ENCODE measurements around the gene THAP3. TPM values are rescaled to one million over a fixed set of nuclear protein-coding genes. Genes with fewer than 3 reads are reported as not detected.
"Not testable (repeated sequence)": the region's sequence is repeated elsewhere in the genome, so short reads cannot be mapped to it uniquely, and the experiment has no call there.

THAP3 gene
- total and polyA plus RNA-seq, 5 donors from 2014 or later = 14.3 to 32.9 (median 23.5) TPM

GRCh38 chr1:6631058-6631457 is 6.4 kb downstream of the THAP3 start:
- H3K4me1 ChIP-seq (ENCODE audit: control insufficient read depth, insufficient read depth, low read length, poor library complexity, severe bottlenecking) = peaks cover 8% of the 10 kb centered on the region
- H3K27ac Mint-ChIP-seq = no peak overlapping the region
- H3K27me3 Mint-ChIP-seq = no peaks in the 10 kb centered on the region
- no peak overlapping the region for H3K4me3 Mint-ChIP-seq
- DNase-seq (no peak), ATAC-seq (ENCODE audit: low read depth in 2 of 2) (no peak)
- no peak overlapping the region for H3K27ac ChIP-seq (ENCODE audit: insufficient read depth, low read length, poor library complexity, severe bottlenecking)
- H3K4me1 Mint-ChIP-seq = peaks cover 6 to 28% (median 18%) of the 10 kb centered on the region in 4 donors
- no peak overlapping the region for H3K4me3 ChIP-seq (ENCODE audit: low read depth, low read length)
- no peaks in the 10 kb centered on the region for H3K9me3 Mint-ChIP-seq
- H3K36me3 ChIP-seq (ENCODE audit: control insufficient read depth, insufficient read depth, low read length) = peaks cover 39% of the 10 kb centered on the region
- peaks cover 25% of the 10 kb centered on the region for H3K36me3 Mint-ChIP-seq
- H3K9me3 ChIP-seq (ENCODE audit: control insufficient read depth in 2 of 2, low read length in 2 of 2) = no peaks in the 10 kb centered on the region
- no peaks in the 10 kb centered on the region for H3K27me3 ChIP-seq (ENCODE audit: control insufficient read depth, insufficient read depth, low read length)

- Mint-ChIP-seq H3K27ac (no peak overlapping the region), H3K4me3 (no peak overlapping the region), H3K9me3 (no peaks in the 10 kb centered on the region), H3K4me1 (peaks cover under 1 to 12% (median 6%) of the 10 kb centered on the region in 4 donors), H3K36me3 (peaks cover 29% of the 10 kb centered on the region), H3K27me3 (no peaks in the 10 kb centered on the region)
- H3K9me3 ChIP-seq (ENCODE audit: control insufficient read depth in 2 of 2, low read length in 2 of 2) = no peaks in the 10 kb centered on the region
- no peak for ATAC-seq (ENCODE audit: low read depth in 2 of 2)
- DNase-seq = no peak
- H3K27me3 ChIP-seq (ENCODE audit: control insufficient read depth, insufficient read depth, low read length) = no peaks in the 10 kb centered on the region
- peaks cover 3% of the 10 kb centered on the region for H3K4me1 ChIP-seq (ENCODE audit: control insufficient read depth, insufficient read depth, low read length, poor library complexity, severe bottlenecking)
- peaks cover 51% of the 10 kb centered on the region for H3K36me3 ChIP-seq (ENCODE audit: control insufficient read depth, insufficient read depth, low read length)
- H3K4me3 ChIP-seq (ENCODE audit: low read depth, low read length) = no peak overlapping the region
- H3K27ac ChIP-seq (ENCODE audit: insufficient read depth, low read length, poor library complexity, severe bottlenecking) = no peak overlapping the region
Measured at GRCh38 chr1:6632588-6633514, 8.2 kb downstream of the THAP3 start.

GRCh38 chr1:6634371-6635052 is 9.8 kb downstream of the THAP3 start:
- H3K27ac Mint-ChIP-seq = peak overlapping the region in 1 of 3 donors; percentile 67
- no peaks in the 10 kb centered on the region for H3K9me3 ChIP-seq (ENCODE audit: control insufficient read depth in 2 of 2, low read length in 2 of 2)
- H3K36me3 ChIP-seq (ENCODE audit: control insufficient read depth, insufficient read depth, low read length) = peaks cover 55% of the 10 kb centered on the region
- no peaks in the 10 kb centered on the region for H3K27me3 ChIP-seq (ENCODE audit: control insufficient read depth, insufficient read depth, low read length)
- peak in 2 of 3 donors; percentile 35 to 42 for DNase-seq
- H3K4me3 ChIP-seq (ENCODE audit: low read depth, low read length) = no peak overlapping the region
- peaks cover 33% of the 10 kb centered on the region for H3K36me3 Mint-ChIP-seq
- ATAC-seq (ENCODE audit: low read depth in 2 of 2) = peak; percentile 31 to 52
- peaks cover 0 to 7% (median 2%) of the 10 kb centered on the region in 4 donors for H3K4me1 Mint-ChIP-seq
- H3K4me1 ChIP-seq (ENCODE audit: control insufficient read depth, insufficient read depth, low read length, poor library complexity, severe bottlenecking) = no peaks in the 10 kb centered on the region
- no peaks in the 10 kb centered on the region for H3K27me3 Mint-ChIP-seq
- H3K4me3 Mint-ChIP-seq = no peak overlapping the region
- H3K27ac ChIP-seq (ENCODE audit: insufficient read depth, low read length, poor library complexity, severe bottlenecking) = no peak overlapping the region
- no peaks in the 10 kb centered on the region for H3K9me3 Mint-ChIP-seq

- Histone ChIP-seq H3K27ac (ENCODE audit: insufficient read depth, low read length, poor library complexity, severe bottlenecking) (no peak overlapping the region), H3K36me3 (ENCODE audit: control insufficient read depth, insufficient read depth, low read length) (peaks cover 56% of the 10 kb centered on the region), H3K27me3 (ENCODE audit: control insufficient read depth, insufficient read depth, low read length) (no peaks in the 10 kb centered on the region), H3K4me3 (ENCODE audit: low read depth, low read length) (no peak overlapping the region), H3K9me3 (ENCODE audit: control insufficient read depth in 2 of 2, low read length in 2 of 2) (no peaks in the 10 kb centered on the region), H3K4me1 (ENCODE audit: control insufficient read depth, insufficient read depth, low read length, poor library complexity, severe bottlenecking) (no peaks in the 10 kb centered on the region)
- ATAC-seq (ENCODE audit: low read depth in 2 of 2) (no peak), DNase-seq (no peak)
- H3K27me3 Mint-ChIP-seq = no peaks in the 10 kb centered on the region
- H3K4me1 Mint-ChIP-seq = no peaks in the 10 kb centered on the region
- peak overlapping the region in 1 of 4 donors; percentile 27 for H3K4me3 Mint-ChIP-seq
- H3K36me3 Mint-ChIP-seq = peaks cover 29% of the 10 kb centered on the region
- no peaks in the 10 kb centered on the region for H3K9me3 Mint-ChIP-seq
- no peak overlapping the region for H3K27ac Mint-ChIP-seq
Measured at GRCh38 chr1:6635161-6635909, 10.7 kb downstream of the THAP3 start.

- Histone ChIP-seq H3K27me3 (ENCODE audit: control insufficient read depth, insufficient read depth, low read length) (no peaks in the 10 kb centered on the region), H3K36me3 (ENCODE audit: control insufficient read depth, insufficient read depth, low read length) (peaks cover 54% of the 10 kb centered on the region), H3K4me1 (ENCODE audit: control insufficient read depth, insufficient read depth, low read length, poor library complexity, severe bottlenecking) (no peaks in the 10 kb centered on the region), H3K27ac (ENCODE audit: insufficient read depth, low read length, poor library complexity, severe bottlenecking) (no peak overlapping the region), H3K9me3 (ENCODE audit: control insufficient read depth in 2 of 2, low read length in 2 of 2) (no peaks in the 10 kb centered on the region), H3K4me3 (ENCODE audit: low read depth, low read length) (no peak overlapping the region)
- no peak for DNase-seq
- Mint-ChIP-seq H3K36me3 (peaks cover 29% of the 10 kb centered on the region), H3K27ac (peak overlapping the region in 1 of 3 donors; percentile 43), H3K4me3 (peak overlapping the region in 2 of 4 donors; percentile 27 to 40), H3K4me1 (no peaks in the 10 kb centered on the region), H3K27me3 (no peaks in the 10 kb centered on the region), H3K9me3 (no peaks in the 10 kb centered on the region)
- ATAC-seq (ENCODE audit: low read depth in 2 of 2) = no peak
Measured at GRCh38 chr1:6635910-6636760, 11.5 kb downstream of the THAP3 start.

GRCh38 chr1:6636778-6637177 is 12.1 kb downstream of the THAP3 start:
- not testable (repeated sequence) for H3K27me3 Mint-ChIP-seq; ATAC-seq (ENCODE audit: low read depth in 2 of 2); H3K9me3 ChIP-seq (ENCODE audit: control insufficient read depth in 2 of 2, low read length in 2 of 2); H3K4me3 Mint-ChIP-seq; H3K4me1 Mint-ChIP-seq; DNase-seq; H3K9me3 Mint-ChIP-seq; H3K4me3 ChIP-seq (ENCODE audit: low read depth, low read length); H3K27ac Mint-ChIP-seq; H3K27me3 ChIP-seq (ENCODE audit: control insufficient read depth, insufficient read depth, low read length); H3K27ac ChIP-seq (ENCODE audit: insufficient read depth, low read length, poor library complexity, severe bottlenecking); H3K4me1 ChIP-seq (ENCODE audit: control insufficient read depth, insufficient read depth, low read length, poor library complexity, severe bottlenecking)
- H3K36me3 ChIP-seq (ENCODE audit: control insufficient read depth, insufficient read depth, low read length) = peaks cover 55% of the 10 kb centered on the region
- peaks cover 32% of the 10 kb centered on the region for H3K36me3 Mint-ChIP-seq

- no peaks in the 10 kb centered on the region for H3K27me3 Mint-ChIP-seq
- Histone ChIP-seq H3K27me3 (ENCODE audit: control insufficient read depth, insufficient read depth, low read length) (no peaks in the 10 kb centered on the region), H3K27ac (ENCODE audit: insufficient read depth, low read length, poor library complexity, severe bottlenecking) (no peak overlapping the region), H3K9me3 (ENCODE audit: control insufficient read depth in 2 of 2, low read length in 2 of 2) (no peaks in the 10 kb centered on the region), H3K36me3 (ENCODE audit: control insufficient read depth, insufficient read depth, low read length) (peaks cover 50% of the 10 kb centered on the region), H3K4me1 (ENCODE audit: control insufficient read depth, insufficient read depth, low read length, poor library complexity, severe bottlenecking) (no peaks in the 10 kb centered on the region), H3K4me3 (ENCODE audit: low read depth, low read length) (no peak overlapping the region)
- no peak overlapping the region for H3K27ac Mint-ChIP-seq
- no peak for ATAC-seq (ENCODE audit: low read depth in 2 of 2)
- no peak for DNase-seq
- H3K4me3 Mint-ChIP-seq = no peak overlapping the region
- peaks cover 42% of the 10 kb centered on the region for H3K36me3 Mint-ChIP-seq
- no peaks in the 10 kb centered on the region for H3K4me1 Mint-ChIP-seq
- no peaks in the 10 kb centered on the region for H3K9me3 Mint-ChIP-seq
Measured at GRCh38 chr1:6637770-6638169, 13.1 kb downstream of the THAP3 start.
